ENCODE data around the gene IL1A. TPM values are rescaled to one million over a fixed set of nuclear protein-coding genes. Genes with fewer than 3 reads are reported as not detected.

Gene IL1A
- polyA plus RNA-seq, 12 donors = 0.08 to 0.28 (median 0.18) TPM; not detected in 9

DNA sequence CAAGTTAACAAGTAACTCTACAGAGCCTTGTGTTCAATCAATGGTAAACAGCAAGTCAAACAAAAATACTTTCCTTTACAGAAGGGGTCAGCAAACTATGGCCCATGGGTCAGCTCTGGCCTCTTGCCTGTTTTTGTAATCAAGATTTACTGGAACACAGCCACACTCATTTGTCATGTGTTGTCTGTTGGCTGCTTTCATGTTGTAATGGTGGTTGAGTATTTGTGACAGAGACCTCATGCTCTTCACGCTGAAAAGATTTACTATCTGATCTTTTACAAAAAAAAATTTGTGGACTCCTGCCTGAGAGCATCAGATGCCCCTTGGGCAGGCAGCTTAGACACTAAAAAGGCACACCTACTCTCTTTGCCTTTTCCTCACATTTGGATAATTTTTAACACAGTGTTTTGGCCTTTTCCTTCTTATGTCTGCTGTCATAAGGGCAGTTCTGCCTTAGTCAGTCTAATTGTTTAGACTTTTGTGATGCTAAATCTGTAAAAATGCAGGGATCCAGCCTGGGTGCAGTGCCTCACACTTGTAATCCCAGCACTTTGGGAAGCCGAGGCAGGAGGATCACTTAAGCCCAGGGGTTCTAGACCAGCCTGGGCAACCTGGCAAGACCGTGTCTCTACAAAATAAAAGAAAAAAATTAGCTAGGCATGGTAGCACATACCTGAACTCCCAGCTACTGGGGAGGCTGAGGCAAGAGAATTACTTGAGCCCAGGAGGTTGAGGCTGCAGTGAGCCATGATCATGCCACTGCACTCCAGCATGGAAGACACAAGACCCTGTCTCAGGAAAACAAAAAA, 34.0 kb upstream of the IL1A start:
- no peak for DNase-seq

DNA sequence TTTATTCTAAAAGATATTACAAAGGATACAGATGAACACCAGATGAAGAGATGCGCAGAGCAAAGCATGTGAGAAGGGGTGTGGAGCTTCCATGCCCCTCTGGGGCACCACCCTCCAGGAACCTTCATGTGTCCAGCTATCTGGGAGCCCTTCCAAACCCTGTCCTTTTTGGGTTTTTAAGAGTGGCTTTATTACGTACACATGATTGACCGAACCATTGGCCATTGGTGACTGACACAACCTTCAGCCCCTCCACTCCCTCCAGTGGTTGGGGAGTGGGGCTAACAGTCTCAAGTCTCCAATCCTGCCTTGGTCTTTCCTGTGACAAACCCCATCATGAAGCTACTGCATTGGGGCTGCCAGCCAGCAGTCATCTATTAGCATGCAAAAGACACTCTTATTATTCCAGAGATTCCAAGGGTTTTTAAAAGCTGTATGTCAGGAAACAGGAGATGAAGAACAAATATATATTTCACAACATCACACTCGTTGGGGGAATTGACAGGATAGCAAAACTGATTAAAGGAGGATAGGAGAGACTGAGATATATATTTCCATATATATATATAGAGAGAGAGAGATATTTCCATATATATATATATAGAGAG, 32.9 kb upstream of the IL1A start:
- no peak for DNase-seq

DNA sequence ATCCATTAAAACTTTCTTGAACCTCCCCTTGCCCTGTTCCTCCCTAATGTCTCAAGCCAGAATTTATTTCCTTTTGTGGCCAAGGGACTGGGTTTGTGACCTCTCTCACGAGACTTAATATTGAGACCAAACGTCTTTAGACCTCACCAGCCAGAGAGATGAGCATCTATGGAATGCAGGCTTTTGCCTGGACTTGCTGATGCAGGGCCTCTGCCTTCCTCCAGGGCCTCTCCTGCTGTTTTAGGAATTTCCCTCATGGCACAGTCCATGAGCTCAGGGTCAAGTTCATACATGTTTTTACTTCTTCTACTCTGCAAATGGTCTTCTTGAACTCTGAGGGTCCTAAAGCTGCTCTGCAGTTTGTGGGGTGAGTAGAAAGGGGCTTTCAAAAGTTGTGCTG, 30.0 kb upstream of the IL1A start:
- no peak for DNase-seq

DNA sequence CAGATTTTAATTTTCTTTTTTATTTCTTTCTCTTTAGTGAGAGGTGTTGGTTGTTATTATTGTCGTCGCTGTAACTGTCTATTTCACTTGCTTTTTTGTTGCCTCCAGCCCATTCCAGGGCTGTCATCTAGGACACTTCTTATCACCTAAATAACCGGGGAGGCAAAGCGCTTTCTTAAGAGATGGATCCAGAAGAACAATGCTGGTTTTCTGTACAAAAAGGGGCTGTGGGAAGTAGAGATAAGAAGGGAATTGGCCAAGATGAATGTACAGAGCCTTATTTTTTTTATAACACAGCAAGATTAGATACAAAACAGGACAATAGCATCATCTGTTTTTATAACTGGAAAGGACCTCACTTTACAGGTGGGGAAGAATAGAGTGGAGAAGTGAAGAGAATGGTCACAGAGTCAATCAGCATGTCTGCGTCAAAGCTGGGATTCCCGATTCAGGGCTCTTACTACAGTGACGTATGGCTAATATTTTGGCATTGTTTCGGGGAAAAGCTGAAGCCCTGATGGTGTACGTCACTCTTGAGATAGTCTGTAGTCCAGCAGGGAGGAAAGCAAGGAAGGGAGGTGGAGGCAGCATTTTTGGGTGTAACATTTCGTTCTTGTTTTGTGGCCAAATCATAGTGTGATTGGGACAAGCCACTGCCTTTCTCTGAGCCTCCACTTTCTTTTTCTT, 29.1 kb upstream of the IL1A start:
- no peak for DNase-seq

DNA sequence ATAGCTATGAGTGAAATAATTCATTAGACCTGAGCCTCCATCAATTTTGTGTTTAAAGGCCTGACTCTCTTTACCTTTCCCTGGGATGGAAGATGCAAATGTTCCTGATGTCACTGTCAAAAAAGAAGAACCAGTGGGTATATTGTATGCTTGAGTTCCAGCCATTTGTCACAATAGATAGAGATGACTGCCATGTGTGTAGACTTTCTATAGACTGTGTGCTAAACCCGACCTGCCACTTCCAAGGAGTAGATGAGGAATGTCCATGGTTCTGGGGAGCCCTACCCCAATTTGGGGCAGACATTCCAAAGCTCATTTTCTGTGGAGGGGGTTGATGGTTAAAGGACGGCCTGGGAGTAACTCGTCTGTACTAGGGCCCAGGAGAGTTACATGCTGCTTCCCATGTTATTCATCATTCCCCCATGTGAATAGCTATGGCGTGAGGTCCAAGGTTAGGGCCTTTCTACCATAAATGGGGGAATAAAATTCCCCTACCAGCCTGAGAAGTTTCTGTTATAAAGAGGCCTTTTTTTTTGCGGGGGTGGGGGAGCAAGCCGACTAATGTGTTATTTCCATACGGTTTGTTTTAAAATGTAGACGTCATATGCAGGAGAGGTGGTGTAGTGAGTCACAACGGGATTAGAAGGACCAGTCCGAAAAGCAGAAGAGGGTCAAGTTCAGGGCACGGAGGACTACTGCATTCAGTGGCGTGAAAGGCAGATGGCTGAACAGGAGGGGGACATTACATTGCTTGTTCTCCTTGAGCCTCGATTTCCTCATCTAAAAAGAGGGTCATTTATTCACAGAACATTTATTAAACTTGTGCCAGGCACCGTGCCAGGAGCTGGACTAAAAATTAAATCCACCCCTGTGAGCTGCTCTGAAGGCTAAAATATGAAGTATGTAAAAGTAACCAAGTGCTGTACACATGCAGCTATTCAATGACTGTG, 28.3 kb upstream of the IL1A start:
- no peak for DNase-seq

DNA sequence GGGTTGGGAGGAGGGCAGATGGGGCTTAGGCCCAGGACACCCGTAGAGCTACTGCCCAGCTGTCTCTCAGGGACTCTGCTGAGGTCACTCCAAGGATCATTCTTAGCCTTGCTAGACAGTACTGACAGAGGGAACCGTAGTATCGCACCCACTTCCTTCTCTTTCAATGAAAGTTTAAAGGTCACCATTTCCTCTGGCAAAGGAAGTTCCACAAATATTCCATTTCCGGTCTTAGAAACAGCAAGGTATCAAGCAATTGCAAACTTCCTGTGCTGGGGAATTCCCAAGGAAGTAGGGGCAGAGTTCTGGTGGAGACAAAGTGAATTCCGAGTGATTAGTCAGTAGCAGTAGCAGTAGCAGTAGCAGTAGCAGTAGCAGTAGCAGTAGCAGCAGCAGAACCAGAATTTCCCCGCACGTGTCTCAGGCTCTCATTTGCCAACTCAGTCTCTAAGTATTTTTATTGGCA, 27.6 kb upstream of the IL1A start:
- DNase-seq = no peak

DNA sequence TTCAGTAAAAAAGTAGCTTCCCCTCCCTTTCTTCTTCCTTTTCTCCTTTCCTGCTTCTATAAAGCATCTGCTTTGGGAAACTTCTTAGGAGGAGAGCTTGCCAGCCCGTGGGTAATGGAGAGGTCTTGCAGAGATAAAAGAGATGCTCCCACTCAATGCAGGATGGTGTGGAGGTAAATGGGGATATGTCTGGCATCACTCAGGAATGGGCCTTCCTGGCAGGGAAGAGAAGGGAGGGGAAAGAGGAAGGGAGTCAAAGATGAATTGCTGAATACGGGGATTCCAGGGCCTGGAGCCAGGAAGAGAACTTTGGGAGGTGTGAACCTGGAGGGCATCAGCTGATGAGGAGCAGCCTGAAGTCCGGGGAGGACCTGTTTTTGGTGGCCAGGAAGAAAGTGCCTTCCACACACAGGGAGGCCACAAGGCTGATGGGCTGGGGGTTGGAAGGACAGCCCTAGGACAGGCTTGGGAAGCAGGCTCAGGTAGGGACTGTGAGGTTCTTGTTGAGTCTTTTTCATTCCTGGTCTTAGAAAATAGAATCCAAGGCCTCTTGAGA, 27.1 kb upstream of the IL1A start:
- DNase-seq = no peak

DNA sequence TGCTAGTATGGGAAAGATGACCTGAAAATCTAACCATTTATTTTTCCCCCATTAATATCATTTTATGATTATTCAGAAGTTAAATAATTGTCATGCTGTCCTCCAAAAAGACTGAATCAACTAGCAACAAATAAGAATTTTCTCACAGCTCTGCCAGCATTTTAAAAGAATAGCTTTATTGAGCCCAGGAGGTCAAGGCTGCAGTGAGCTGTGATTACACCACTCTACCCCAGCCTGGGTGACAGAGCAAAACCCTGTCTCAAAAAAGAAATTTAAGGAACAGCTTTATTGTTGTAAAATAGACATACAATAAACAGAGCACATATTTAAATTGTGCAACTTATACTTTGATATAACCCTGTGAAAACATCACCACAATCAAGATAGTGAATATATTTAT, 24.8 kb upstream of the IL1A start:
- no peak for DNase-seq

DNA sequence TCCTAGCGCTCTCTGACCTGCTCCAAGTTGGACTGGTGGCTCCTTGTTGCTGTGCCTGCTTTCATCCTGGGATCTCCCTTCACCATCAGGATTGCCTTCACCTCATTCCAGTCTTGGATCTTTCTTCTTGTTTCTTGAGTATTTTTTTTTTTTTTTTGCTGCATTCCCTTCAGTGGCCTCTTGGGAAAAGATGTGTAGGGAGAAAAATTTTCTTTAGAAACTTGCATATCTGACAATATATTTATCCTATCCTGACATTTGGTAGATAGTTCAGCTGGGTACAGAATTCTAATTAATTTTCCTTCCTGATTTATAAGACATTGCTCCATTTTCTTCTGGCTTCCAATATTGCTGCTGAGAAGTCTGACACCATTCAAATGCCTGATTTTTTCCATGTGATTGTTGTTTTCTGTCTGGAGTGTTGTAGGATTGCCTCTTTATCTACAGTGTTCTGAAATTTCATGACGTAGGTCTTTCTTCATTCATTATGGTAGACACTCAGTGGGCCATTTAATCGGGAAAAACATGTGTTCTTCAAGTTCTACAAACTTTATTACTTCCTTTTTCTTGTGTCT, 23.0 kb upstream of the IL1A start:
- DNase-seq = no peak

DNA sequence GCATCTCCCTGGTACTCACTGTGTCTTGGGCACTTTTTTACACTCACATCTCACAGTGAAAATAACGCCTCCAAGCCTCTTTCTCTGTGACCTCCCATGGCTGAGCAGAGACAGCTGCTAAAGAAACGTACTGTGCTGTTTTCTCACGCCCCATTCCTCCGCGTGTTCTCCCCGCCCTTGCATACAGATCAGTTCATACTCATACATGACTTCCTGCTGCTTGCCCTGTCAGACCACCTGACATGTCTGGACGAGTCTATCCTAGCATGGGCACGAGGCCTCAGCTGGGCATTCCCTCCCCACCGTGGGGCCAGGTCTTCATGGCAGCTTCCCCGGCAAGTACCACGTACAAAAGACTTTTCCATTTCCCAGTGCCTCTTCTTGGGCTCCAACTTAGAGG, 21.2 kb upstream of the IL1A start:
- no peak for DNase-seq

DNA sequence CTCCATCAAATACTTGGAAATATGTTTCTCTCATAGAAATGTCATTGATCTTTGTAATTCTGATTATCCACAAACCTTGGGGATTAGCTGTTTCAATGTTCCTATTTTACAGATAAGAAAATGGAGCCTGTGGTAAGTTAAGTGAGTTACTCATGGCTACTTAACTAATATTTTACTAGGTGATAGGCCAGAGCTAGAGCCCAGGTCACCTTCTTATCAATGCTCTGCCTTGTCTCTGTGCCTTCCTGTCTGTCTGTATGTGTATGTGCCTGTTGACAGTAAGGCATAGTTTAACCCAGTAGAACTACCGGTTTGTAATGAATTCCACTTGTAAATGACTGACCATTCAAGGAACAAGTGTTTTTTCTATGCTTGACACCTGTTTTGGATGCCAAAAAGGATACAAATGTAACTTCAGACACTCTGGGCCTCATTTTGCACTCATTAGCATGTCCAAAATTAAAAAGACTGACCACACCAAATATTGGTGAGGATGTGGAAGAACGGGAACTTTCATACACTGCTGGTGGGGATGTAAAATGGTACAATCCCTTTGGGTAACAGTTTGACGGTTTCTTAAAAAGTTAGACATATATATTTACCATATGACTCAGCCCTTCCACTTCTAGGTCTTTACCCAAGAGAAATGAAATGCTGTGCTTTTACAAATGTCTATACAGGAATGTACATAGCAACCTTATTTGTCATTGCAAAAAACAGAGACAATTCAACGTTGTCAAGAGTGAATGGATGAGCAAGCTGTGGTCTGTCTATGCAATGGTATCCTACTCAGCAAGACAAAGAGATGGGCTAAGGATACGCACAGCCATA, 19.6 kb upstream of the IL1A start:
- no peak for DNase-seq

DNA sequence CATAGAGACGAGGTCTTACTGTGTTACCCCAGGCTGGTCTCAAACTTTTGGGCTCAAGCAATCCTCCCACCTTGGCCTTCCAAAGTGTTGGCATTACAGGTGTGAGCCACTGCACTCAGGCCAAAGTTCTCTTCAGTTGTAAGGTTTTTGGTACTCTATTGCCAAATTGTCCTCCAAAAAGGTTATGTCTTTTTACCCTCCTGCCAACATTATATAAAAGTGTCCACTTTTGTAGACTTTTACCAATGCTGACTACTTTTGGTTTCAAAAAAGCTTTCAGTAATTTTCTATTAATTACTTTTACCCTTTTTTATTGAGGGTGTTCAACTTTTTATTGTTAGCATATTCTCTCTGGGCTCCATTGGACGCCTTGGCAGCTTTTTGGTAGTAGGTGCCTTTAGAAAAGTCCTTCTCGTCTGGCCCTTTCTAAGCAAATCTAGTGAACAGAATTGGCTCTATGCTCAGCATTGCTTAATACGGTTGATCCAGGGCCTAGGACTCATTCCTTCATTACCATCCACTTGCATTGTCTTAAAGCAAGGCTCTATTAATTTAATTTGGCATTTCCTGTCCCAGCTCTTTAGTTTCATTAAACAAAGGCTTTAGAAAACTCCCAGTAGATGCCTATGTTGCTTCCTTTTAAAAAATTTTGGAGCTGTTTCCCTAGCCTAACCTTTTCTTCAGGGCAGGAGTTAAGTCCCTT, 16.7 kb upstream of the IL1A start:
- no peak for DNase-seq

DNA sequence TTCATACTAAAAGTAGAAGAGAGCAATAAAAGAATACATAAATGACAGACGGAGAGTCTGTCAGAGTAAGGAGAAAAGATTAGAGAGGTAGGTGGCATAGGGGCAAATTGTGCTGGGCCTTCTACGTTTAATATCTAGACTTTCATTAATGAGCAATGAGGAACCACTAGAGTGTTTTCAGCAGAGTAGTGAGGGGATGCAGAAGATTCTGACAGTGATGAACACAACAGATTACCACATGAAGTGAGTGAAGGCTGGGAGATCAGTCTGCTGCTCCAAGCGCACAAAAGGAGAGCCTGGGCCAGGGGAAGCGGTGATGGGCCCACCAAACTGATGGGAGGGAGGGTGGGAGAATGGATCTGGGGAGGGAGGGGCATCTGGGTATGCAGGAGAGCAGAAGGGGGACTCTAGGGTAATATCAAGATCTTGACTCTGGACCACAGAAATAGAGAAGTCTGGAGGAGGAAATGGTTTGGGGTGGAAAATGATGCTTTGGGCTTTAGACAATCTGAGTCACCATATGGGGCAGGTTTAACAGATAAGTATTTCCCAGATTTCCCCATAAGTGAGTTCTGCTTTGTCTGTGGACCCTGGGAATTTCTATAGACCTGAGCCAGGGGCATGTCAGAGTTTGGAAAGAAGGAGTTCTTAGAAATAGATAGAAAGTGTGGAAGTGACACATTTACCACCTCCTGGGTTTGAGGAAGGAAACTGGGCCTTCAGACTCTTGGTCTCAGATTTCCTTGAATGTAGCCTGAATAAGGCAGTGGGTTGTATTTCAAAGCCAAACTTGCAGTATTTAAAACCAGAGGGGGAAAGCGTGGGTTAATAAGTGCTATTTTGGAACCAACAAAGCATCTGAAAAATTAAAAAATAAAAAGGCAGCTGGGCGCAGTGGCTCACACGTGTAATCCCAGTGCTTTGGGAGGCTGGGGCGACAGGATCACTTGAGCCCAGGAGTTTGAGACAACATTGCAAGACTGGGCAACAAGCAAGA, 15.0 kb upstream of the IL1A start:
- DNase-seq = no peak

DNA sequence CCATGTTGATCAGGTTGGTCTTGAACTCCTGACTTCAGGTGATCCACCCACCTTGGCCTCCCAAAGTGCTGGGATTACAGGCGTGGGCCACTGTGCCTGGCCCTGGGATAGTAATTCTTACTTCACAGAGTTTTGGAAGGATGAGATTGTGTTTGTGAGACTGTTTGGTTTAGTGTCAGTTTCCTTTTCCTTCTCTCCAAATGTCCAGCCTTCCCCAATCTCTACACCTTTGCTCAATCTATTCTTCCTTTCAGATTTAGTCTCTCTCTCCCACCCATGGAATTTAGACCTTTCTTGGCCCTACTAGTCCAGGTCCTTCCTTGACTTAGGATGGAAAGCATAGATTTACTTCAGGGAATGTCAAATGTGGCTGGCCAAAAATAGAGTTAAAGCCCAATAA, 12.2 kb upstream of the IL1A start:
- no peak for DNase-seq

DNA sequence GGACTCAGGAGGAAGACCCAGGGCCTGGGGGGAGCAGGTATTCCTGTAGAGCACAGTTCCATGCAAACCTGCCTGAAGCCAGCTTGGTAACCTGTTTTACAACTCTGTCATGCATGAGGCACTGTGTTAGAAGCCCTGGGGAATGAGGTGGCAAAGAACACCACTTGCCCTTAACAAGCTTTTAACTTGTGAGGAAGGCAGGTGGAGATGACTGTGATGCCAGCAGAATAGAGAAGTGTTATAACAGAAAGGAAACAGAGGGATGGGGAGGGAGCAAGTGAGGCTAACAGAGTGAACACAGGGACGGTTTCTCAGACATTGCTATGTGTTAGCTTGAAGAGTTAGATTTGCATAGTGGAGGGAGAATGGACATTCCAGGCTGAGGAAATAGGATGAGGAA, 11.5 kb upstream of the IL1A start:
- DNase-seq = no peak

DNA sequence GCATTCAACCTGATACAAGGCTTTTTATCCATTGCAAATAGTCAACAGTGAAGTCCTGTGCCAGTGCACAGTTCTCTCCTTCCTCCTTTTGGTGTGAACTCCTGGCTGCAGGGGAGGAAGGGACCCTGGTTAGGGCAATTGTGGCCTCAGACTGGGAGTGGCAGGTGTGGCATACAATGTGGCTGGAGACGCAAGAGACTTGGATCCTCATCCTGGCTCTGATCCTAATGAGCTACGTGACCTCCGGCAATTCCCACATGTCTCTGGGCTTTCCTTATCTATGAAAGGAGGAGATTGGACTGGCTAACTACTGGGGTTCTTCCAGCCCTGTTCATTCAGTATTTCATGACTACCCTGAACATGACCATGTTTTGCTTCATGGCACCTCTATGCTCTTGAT, 10.5 kb upstream of the IL1A start:
- DNase-seq = no peak

DNA sequence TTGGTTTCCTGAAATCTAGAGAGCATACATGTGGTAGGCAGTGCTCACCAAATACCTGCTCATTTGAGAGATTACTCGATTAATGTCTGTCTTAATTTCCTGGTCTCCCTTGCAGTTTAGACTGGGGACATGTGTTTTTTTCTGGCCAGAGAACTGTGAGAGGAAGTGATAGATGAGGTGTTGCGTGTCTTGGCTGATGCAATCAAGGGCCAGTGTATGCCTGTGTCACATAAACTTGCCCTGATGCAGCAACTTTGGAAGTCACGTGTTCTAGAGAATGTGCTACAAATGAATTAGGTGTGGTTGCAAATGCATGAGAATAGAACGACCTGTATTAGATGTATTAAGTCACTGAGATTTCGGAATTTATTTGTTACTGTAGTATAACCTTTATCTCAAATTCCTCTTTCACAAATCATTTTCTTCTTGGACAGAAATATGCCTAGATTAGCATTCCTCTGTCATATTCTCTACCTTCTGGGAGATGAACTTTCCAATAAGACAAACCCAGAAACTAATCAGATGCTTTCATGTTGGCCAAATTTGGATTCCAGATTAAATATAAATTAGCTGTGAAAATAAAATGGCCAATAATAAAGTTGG, 9.9 kb upstream of the IL1A start:
- no peak for DNase-seq

DNA sequence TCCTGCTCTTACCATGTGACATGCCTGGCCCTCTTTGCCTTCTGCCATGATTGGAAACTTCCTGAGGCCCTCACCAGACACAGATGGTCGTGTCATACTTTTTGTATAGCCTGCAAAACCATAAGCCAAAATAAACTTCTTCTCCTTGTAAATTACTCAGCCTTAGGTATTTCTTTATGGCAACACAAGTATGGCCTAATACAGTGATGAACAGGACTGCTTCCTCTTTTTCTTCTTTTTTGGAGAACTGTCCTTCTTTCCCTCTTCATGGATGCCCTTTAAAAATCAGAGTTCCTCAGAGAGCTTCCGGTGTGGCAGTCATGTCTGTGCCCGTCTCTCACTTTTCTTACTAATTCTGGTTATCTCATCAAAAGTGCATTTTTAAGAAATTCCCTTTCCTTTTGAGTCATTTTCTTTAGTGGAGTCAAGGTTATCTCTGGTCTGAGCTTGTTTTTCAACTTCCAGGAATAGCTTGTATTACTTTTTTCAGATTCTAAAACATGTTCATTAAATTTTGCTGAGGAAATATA, 9.2 kb upstream of the IL1A start:
- DNase-seq = no peak
